IMR-90 (cell line): ENCODE data around the gene WHRN. TPM values are rescaled to one million over a fixed set of nuclear protein-coding genes. Genes with fewer than 3 reads are reported as not detected.

ENCODE experiments used
- ATAC-seq: fragments of 200-7000 bp; cut with Tn5 transposase; 2 replicates; pipeline ENCODE4 v1.9.1; 2020; ENCODE audit warnings: low read depth, mild to moderate bottlenecking, moderate library complexity
- BruUV-seq: library from RNA; stranded (reverse); fragments of 400-500 nt; replicated peaks from 2 replicates; lab custom pipeline; 2021; lab: Mats Ljungman, UMichigan
- CTCF ChIA-PET: fragments of 300-600 bp; formaldehyde crosslinking; extraction: SDS; loops from one replicate; lab custom pipeline; 2021; ENCODE audit warnings: antibody characterized with exemption; lab: Yijun Ruan, JAX
- POLR2A ChIA-PET: fragments of 300-600 bp; sonication (Branson Sonifier 250); formaldehyde crosslinking; loops from one replicate; lab custom pipeline; 2022; ENCODE audit warnings: antibody characterized with exemption; ENCODE audit not compliant: unreplicated experiment; lab: Charles Lee
- DNase-seq: peaks from one replicate; pipeline ENCODE4 v3.0.0; 2013
- H2AFZ ChIP-seq: replicated peaks from 2 replicates; pipeline ENCODE3; 2013; ENCODE audit warnings: low read length, mild to moderate bottlenecking; ENCODE audit not compliant: poor library complexity
- H2AK5ac ChIP-seq: 2 replicates; pipeline ENCODE4 v1.6.1; 2013; ENCODE audit warnings: low read depth, low read length, inconsistent platforms
- H2AK9ac ChIP-seq: replicated peaks from 2 replicates; pipeline ENCODE3; 2013; ENCODE audit warnings: mild to moderate bottlenecking, low read depth, low read length, moderate library complexity; ENCODE audit not compliant: poor library complexity
- H2BK120ac ChIP-seq: 2 replicates; pipeline ENCODE4 v1.6.1; 2013; ENCODE audit warnings: low read depth, low read length, inconsistent platforms
- H2BK15ac ChIP-seq: 3 replicates; pipeline ENCODE4 v1.6.1; 2013; ENCODE audit warnings: low read depth, low read length, inconsistent platforms
- H2BK20ac ChIP-seq: 2 replicates; pipeline ENCODE4 v1.6.1; 2013; ENCODE audit warnings: low read depth, mild to moderate bottlenecking, inconsistent platforms, low read length, moderate library complexity
- H2BK5ac ChIP-seq: 2 replicates; pipeline ENCODE4 v1.6.1; 2013; ENCODE audit warnings: mild to moderate bottlenecking, low read depth, low read length, inconsistent platforms; ENCODE audit not compliant: poor library complexity, severe bottlenecking
- H3K14ac ChIP-seq: replicated peaks from 2 replicates; pipeline ENCODE4 v1.6.1; 2013; ENCODE audit warnings: low read depth, low read length, inconsistent platforms
- H3K18ac ChIP-seq: 2 replicates; pipeline ENCODE4 v1.6.1; 2013; ENCODE audit warnings: low read depth, low read length, control low read depth
- H3K23ac ChIP-seq: 2 replicates; pipeline ENCODE4 v1.6.1; 2013; ENCODE audit warnings: low read depth, low read length, inconsistent platforms
- H3K27ac ChIP-seq: 2 replicates; pipeline ENCODE4 v1.5.1; 2013; ENCODE audit warnings: mild to moderate bottlenecking, control low read depth, low read length; ENCODE audit not compliant: insufficient read depth
- H3K27me3 ChIP-seq: 2 replicates; pipeline ENCODE4 v1.6.1; 2013; ENCODE audit warnings: low read length; ENCODE audit not compliant: control insufficient read depth, insufficient read depth
- H3K36me3 ChIP-seq: 2 replicates; pipeline ENCODE4 v1.6.1; 2013; ENCODE audit warnings: low read length, mixed read lengths; ENCODE audit not compliant: control insufficient read depth, insufficient read depth
- H3K4ac ChIP-seq: 2 replicates; pipeline ENCODE4 v1.6.1; 2013; ENCODE audit warnings: low read depth, low read length, inconsistent platforms
- H3K4me1 ChIP-seq: 2 replicates; pipeline ENCODE4 v1.6.1; 2013; ENCODE audit warnings: low read length, mixed read lengths; ENCODE audit not compliant: control insufficient read depth, insufficient read depth
- H3K4me2 ChIP-seq: 2 replicates; pipeline ENCODE4 v1.6.1; 2013; ENCODE audit warnings: low read depth, mild to moderate bottlenecking, control low read depth, low read length, moderate library complexity
- H3K4me3 ChIP-seq: 2 replicates; pipeline ENCODE4 v1.5.1; 2013; ENCODE audit warnings: low read depth, mild to moderate bottlenecking, control low read depth, low read length, moderate library complexity; ENCODE audit not compliant: insufficient read depth
- H3K56ac ChIP-seq: 2 replicates; pipeline ENCODE4 v1.6.1; 2013; ENCODE audit warnings: low read length, inconsistent platforms; ENCODE audit not compliant: insufficient read depth; ENCODE audit errors: extremely low read depth
- H3K79me1 ChIP-seq, 2 experiments: 2 replicates each; pipeline ENCODE4 v1.6.1; 2013; ENCODE audit warnings: low read length in 2 of 2, inconsistent platforms in 1 of 2, low read depth in 1 of 2
- H3K9ac ChIP-seq: 2 replicates; pipeline ENCODE4 v1.6.1; 2013; ENCODE audit warnings: low read depth, low read length, control low read depth
- H3K9me1 ChIP-seq: 2 replicates; pipeline ENCODE4 v1.6.1; 2013; ENCODE audit warnings: low read length, inconsistent platforms; ENCODE audit not compliant: insufficient read depth
- H3K9me3 ChIP-seq: 2 replicates; pipeline ENCODE4 v1.6.1; 2013; ENCODE audit warnings: low read length; ENCODE audit not compliant: control insufficient read depth, insufficient read depth
- H4K20me1 ChIP-seq: 2 replicates; pipeline ENCODE4 v1.6.1; 2013; ENCODE audit warnings: low read length, inconsistent platforms; ENCODE audit not compliant: insufficient read depth
- H4K5ac ChIP-seq: 2 replicates; pipeline ENCODE4 v1.6.1; 2013; ENCODE audit warnings: mild to moderate bottlenecking, low read depth, low read length, control low read depth
- H4K8ac ChIP-seq, 2 experiments: 2 replicates each; pipeline ENCODE4 v1.6.1; 2013; ENCODE audit warnings: low read depth in 2 of 2, low read length in 2 of 2, control low read depth in 1 of 2, inconsistent platforms in 1 of 2
- H4K91ac ChIP-seq: 2 replicates; pipeline ENCODE4 v1.6.1; 2013; ENCODE audit warnings: low read depth, low read length, inconsistent platforms; ENCODE audit not compliant: insufficient read depth
- CEBPB ChIP-seq: IDR thresholded peaks from 2 replicates; pipeline ENCODE4 v1.6.1; 2012; ENCODE audit warnings: low read depth, low read length, improper control_type of control experiment
- CTCF ChIP-seq: conservative IDR thresholded peaks from 2 replicates; pipeline ENCODE4 v1.5.1; 2012; ENCODE audit warnings: mild to moderate bottlenecking, low read depth, low read length, improper control_type of control experiment
- ELK1 ChIP-seq: fragments of 150-350 bp; IDR thresholded peaks from 2 replicates; pipeline ENCODE4 v1.6.1; 2016; ENCODE audit warnings: low read depth, mild to moderate bottlenecking, low read length, moderate library complexity, borderline replicate concordance
- FOS ChIP-seq: fragments of 150-350 bp; IDR thresholded peaks from 2 replicates; pipeline ENCODE4 v1.6.1; 2016; ENCODE audit warnings: low read depth, low read length
- MAFK ChIP-seq: IDR thresholded peaks from 2 replicates; pipeline ENCODE4 v1.6.1; 2012; ENCODE audit warnings: low read depth, low read length, improper control_type of control experiment
- MXI1 ChIP-seq: IDR thresholded peaks from 2 replicates; pipeline ENCODE4 v1.6.1; 2012; ENCODE audit warnings: low read depth, mild to moderate bottlenecking, low read length, moderate library complexity, borderline replicate concordance
- NFE2L2 ChIP-seq: fragments of 150-350 bp; IDR thresholded peaks from 2 replicates; pipeline ENCODE4 v1.6.1; 2016; ENCODE audit warnings: low read depth, mild to moderate bottlenecking, low read length
- POLR2A ChIP-seq: IDR thresholded peaks from 2 replicates; pipeline ENCODE4 v1.6.1; 2012; ENCODE audit warnings: mild to moderate bottlenecking, low read depth, low read length
- RAD21 ChIP-seq: IDR thresholded peaks from 2 replicates; pipeline ENCODE4 v1.6.1; 2012; ENCODE audit warnings: low read length, improper control_type of control experiment
- RCOR1 ChIP-seq: IDR thresholded peaks from 2 replicates; pipeline ENCODE4 v1.6.1; 2012; ENCODE audit warnings: mild to moderate bottlenecking, low read length, improper control_type of control experiment; ENCODE audit not compliant: insufficient replicate concordance
- RFX5 ChIP-seq: IDR thresholded peaks from 2 replicates; pipeline ENCODE4 v1.8.0; 2012; ENCODE audit warnings: low read depth, mild to moderate bottlenecking, low read length, moderate library complexity
- SMC3 ChIP-seq: fragments of 150-350 bp; IDR thresholded peaks from 2 replicates; pipeline ENCODE4 v1.6.1; 2016; ENCODE audit warnings: low read depth, mild to moderate bottlenecking, antibody characterized with exemption, low read length, moderate library complexity
- USF2 ChIP-seq: fragments of 150-350 bp; IDR thresholded peaks from 2 replicates; pipeline ENCODE4 v1.6.1; 2017; ENCODE audit warnings: mild to moderate bottlenecking, antibody characterized with exemption, low read length, low read depth
- WGBS, 2 experiments: methylation state at CpG; one replicate each; pipeline versions ENCODE4 v1.1.5 to v1.1.7; 2013; ENCODE audit warnings: missing lambda C conversion rate in 2 of 2; ENCODE audit not compliant: insufficient read length in 1 of 2; ENCODE audit errors: extremely low coverage in 2 of 2; 5-methylcytosine and 5-hydroxymethylcytosine counted together
- dilution Hi-C: fragments of 300-500 bp; cut with HindIII; formaldehyde crosslinking; loops from one replicate; pipeline ENCODE4 v1.14.3; 2018; ENCODE audit warnings: low sequenced_read_pairs; ENCODE audit not compliant: unreplicated experiment
- in situ Hi-C: fragments of 300-500 bp; cut with MboI; formaldehyde crosslinking; loops from 3 replicates; pipeline ENCODE4 v1.14.3; 2019; ENCODE audit warnings: low sequenced_read_pairs, inconsistent platforms, mixed read lengths
- intact Hi-C: fragments of 100-400 bp; cut with micrococcal nuclease; formaldehyde crosslinking; loops from 2 replicates; pipeline ENCODE4 v1.10.0; 2022
- polyA plus RNA-seq, 3 experiments: library from polyadenylated mRNA; depleted of rRNA; stranded (reverse); fragments of >200 nt; gene quantifications; 2 replicates each; pipeline ENCODE4 v1.2.3, GENCODE V29; 2012; ENCODE audit warnings: low replicate concordance in 1 of 3
- total RNA-seq: library from RNA; depleted of rRNA; stranded (reverse); fragments of >200 nt; gene quantifications from 2 replicates; pipeline ENCODE4 v1.2.3, GENCODE V29; 2012

WHRN gene
- total and polyA plus RNA-seq, 2 of the 4 experiments (the other 2 are of a cell fraction) = 0.18 to 2.6 TPM

- WGBS, 2 experiments = 67% methylated on average over 3 of the region's 6 CpGs; no CpG with 5 or more reads in 1 of the 2 experiments
- H3K27ac ChIP-seq = no peak overlapping the region
- ATAC-seq (no peak), DNase-seq (no peak)
- H4K20me1 ChIP-seq = no peaks in the 10 kb centered on the region
- H3K27me3 ChIP-seq = peaks cover 2% of the 10 kb centered on the region; the same call in 1 of the 2 replicates
- no peak overlapping the region for H4K91ac ChIP-seq
- dilution Hi-C loops (no loop called here), in situ Hi-C loops (no loop called here), intact Hi-C loops (no loop called here)
- no peak overlapping the region for H3K18ac ChIP-seq
- no peak overlapping the region for H2AK5ac ChIP-seq
- no peak overlapping the region for H3K4me2 ChIP-seq
- H3K36me3 ChIP-seq = no peaks in the 10 kb centered on the region; the same call in 1 of the 2 replicates
- H2BK15ac ChIP-seq = no peak overlapping the region
- no peak overlapping the region for H2BK20ac ChIP-seq
- H3K4me1 ChIP-seq = no peaks in the 10 kb centered on the region; the same call in 1 of the 2 replicates
- peaks cover 6% of the 10 kb centered on the region for H3K9me3 ChIP-seq
- no peak overlapping the region for H3K23ac ChIP-seq
- H3K4ac ChIP-seq = no peak overlapping the region
- H2BK120ac ChIP-seq = no peak overlapping the region
- no peak overlapping the region for H2AK9ac ChIP-seq
- H3K4me3 ChIP-seq = no peak overlapping the region
- H3K14ac ChIP-seq = no peak overlapping the region
- no peak overlapping the region for H2AFZ ChIP-seq
- no peak overlapping the region for H3K9ac ChIP-seq
- CTCF ChIA-PET = no interaction called here
- TF ChIP-seq RCOR1 = no peak
- no peak for TF ChIP-seq RFX5
- TF ChIP-seq RAD21 = no peak
- no peak for TF ChIP-seq MAFK
- TF ChIP-seq SMC3 = no peak
- TF ChIP-seq MXI1 = no peak
- TF ChIP-seq POLR2A = no peak
- no peak for TF ChIP-seq USF2
- TF ChIP-seq ELK1 = no peak
- no peak for TF ChIP-seq CEBPB
- no peak for TF ChIP-seq FOS
- TF ChIP-seq NFE2L2 = no peak
- no peak for TF ChIP-seq CTCF
- POLR2A ChIA-PET = no interaction called here
- no peaks in the 10 kb centered on the region; a peak in 1 of 4 replicates for H3K79me1 ChIP-seq
- no peak overlapping the region for H4K8ac ChIP-seq
- H3K9me1 ChIP-seq = no peaks in the 10 kb centered on the region; the same call in 1 of the 2 replicates
- no peak overlapping the region for H4K5ac ChIP-seq
- no TSS peak for BruUV-seq
- H2BK5ac ChIP-seq = no peak overlapping the region
- no peak overlapping the region for H3K56ac ChIP-seq
Measured at GRCh38 chr9:114470121-114470520, 35.2 kb downstream of the WHRN start.
